GM12874 (cell line): ENCODE results near the gene FOXJ1.

Source experiments
- TF ChIP-seq, protein P1 (sequence below): IDR thresholded peaks from 2 replicates; pipeline ENCODE4 v1.5.1; 2011; ENCODE audit warnings: low read depth, mild to moderate bottlenecking, control low read depth, low read length, moderate library complexity; ENCODE audit not compliant: insufficient read depth

FOXJ1 gene

DNA sequence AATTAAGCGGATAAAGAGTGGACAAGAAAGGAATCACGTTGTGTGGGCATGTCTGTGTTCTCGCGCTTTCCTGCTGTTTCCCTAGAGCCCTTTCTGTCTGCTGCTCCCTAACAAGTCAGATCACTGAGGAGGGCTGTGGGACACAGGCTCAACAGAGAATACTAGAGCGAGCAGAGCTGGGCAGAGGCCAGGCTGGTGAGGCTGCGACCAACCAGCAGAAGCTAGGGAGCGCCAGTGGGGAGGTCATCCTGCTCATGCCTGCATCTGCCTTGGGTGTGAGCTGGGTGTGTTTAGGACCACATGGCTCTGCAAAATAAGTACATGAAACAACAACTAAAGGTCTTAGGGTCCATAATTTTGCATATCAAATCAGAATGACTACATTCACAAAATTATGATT is 11.5 kb upstream of the FOXJ1 start:
- TF ChIP-seq, protein P1, sequence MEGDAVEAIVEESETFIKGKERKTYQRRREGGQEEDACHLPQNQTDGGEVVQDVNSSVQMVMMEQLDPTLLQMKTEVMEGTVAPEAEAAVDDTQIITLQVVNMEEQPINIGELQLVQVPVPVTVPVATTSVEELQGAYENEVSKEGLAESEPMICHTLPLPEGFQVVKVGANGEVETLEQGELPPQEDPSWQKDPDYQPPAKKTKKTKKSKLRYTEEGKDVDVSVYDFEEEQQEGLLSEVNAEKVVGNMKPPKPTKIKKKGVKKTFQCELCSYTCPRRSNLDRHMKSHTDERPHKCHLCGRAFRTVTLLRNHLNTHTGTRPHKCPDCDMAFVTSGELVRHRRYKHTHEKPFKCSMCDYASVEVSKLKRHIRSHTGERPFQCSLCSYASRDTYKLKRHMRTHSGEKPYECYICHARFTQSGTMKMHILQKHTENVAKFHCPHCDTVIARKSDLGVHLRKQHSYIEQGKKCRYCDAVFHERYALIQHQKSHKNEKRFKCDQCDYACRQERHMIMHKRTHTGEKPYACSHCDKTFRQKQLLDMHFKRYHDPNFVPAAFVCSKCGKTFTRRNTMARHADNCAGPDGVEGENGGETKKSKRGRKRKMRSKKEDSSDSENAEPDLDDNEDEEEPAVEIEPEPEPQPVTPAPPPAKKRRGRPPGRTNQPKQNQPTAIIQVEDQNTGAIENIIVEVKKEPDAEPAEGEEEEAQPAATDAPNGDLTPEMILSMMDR = no peak

DNA sequence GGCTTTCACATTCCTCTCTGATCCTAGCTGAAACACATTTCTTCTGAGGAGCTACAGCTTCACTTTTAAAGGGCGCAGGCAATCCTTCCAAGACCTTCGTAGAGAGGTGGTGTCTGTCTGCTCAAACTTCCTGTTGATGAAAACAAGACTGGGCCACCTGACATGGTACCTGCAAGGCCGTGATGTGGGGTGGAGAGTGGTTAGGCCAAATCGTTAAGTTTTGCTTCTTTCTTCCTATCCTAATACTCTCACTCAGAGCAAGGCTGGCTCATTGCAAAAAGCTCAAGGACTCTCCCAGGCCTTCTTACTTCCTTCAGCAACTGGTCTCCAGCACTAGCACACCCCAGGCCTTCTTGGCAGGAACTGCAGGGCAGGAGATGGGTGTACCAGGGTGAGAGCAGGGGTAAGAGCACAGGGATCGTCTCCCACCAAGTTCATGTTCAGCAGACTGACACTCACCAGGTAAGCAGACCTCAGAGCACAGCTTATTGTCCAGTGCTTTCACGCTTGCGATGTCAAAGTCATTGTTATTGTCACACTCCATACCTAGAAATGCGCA is 10.9 kb upstream of the FOXJ1 start:
- TF ChIP-seq, protein P1 = no peak

DNA sequence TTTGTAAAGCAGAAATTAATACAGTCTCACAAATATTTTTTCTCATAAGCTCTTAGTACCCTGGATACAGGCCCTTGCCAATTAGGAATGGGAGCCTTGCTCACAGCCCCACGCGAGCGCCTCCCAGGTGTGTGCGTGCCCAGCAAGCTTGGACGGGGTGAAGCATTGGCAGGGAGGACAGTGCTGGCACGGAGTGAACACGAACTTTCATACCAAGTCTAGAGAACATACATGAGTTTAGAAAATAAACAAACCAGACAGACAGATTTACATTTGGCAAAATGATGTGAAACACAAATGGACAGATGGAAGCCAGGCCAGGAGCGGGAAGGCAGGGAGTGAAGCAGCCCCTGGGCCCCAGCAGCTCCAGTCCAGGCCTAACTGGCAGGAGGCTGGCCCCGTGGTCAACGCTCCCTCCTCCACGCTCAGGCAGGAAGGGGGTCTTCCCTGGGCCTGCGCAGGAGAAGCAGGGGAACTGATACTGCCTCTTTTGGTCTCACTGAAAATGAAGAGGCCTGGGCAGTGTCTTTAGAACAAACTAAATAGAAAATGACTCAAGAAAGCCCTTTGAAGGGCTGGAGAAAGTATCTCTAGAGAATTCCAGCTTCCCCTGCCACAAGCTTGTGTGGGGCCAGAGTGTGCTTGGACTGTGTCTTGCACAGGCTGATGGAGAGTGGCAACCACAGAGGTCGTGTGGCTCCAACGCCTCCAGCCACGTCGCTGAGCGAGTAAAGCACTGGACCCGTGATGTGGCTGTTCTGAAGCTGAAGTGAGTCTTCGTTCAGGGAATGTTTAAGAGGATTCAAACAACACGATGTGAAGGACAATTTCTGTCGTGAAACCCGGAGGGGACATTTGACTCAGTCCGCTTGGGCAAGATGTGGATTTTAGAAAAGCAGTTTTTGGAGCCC is 9.9 kb upstream of the FOXJ1 start:
- TF ChIP-seq, protein P1 = no peak

DNA sequence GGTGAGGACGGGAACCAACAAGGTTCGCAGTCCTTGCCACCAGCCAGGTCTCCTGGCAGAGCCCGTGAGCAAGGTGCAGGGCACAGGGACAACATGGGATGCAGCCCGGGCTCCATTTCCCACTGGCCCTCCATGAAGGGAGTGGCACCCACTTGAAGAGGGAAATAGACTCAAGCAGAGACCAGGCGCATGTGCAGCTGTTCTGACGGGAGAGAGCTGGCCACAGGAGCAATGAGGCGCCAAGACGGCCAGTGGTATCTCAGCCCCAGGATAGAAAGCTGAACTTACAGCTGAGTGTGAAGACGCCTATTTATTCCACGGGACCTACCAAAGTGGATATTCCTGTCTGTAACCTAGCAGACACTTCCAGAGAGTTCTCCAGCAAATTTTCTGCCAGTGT is 8.2 kb upstream of the FOXJ1 start:
- TF ChIP-seq, protein P1 = no peak

DNA sequence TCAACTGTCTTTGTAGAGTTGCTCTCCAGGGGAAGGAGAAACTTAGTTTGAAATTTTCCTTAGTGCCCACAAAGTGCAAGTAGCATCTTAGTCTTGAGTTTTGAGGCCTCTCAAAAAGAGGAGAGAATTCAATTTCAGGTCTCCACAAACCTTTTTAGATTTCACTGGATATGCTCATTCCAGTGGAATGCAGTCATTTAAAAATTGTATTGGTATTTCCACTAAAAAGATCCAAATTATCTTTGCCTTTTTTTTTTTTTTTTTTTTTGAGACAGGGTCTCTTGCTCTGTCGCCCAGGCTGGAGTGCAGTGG is 6.9 kb upstream of the FOXJ1 start:
- TF ChIP-seq, protein P1 = no peak

DNA sequence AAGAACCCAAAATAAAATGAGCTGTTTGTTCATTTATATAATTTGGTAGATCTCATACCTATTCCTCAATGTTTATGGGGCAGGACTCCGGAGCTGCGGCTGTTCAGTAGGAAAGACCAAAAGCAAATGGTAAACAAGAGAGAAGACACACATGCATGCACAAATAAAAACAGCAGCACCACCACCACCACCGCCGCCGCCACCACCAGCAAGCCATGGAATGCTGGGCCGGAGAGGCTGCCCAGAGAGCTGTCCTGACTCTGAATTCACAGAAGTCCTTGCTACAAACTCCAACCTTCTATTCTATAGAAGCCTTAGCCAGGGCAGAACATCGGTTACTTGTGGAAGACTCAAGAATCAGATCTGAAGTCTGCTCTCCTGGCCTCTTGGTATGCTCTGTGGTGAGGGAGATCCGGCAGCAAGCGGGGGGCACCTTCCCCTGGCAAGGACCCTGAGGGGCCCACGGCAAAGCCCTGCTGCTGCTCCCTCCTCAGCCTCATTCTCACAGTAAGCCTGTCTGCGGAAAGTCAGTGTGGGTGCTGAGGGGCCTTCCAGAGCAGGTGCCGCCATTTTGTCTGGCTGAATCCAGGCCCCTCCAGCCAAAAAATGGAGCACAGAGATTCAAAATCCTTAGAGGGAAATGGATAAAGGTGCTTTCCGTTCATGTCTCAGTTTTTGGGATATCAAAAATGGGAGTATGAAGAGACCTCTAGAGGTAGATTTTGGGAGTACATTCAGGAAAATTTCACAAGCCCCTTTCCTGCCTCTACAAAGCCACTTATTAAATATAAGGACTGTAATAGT is 6.4 kb upstream of the FOXJ1 start:
- TF ChIP-seq, protein P1 = no peak
